GM12873 (cell line): ENCODE measurements around the gene SMIM5.

Source experiments
- TF ChIP-seq, protein P1 (sequence below): IDR thresholded peaks from 2 replicates; pipeline ENCODE4 v1.5.1; 2012; ENCODE audit warnings: low read depth, mild to moderate bottlenecking, moderate library complexity, low read length, control low read depth; ENCODE audit not compliant: insufficient read depth; ENCODE audit errors: missing control alignments

The SMIM5 gene

GRCh38 chr17:75681289-75681688, 48.1 kb downstream of the SMIM5 start:
- TF ChIP-seq, protein P1, sequence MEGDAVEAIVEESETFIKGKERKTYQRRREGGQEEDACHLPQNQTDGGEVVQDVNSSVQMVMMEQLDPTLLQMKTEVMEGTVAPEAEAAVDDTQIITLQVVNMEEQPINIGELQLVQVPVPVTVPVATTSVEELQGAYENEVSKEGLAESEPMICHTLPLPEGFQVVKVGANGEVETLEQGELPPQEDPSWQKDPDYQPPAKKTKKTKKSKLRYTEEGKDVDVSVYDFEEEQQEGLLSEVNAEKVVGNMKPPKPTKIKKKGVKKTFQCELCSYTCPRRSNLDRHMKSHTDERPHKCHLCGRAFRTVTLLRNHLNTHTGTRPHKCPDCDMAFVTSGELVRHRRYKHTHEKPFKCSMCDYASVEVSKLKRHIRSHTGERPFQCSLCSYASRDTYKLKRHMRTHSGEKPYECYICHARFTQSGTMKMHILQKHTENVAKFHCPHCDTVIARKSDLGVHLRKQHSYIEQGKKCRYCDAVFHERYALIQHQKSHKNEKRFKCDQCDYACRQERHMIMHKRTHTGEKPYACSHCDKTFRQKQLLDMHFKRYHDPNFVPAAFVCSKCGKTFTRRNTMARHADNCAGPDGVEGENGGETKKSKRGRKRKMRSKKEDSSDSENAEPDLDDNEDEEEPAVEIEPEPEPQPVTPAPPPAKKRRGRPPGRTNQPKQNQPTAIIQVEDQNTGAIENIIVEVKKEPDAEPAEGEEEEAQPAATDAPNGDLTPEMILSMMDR = no peak

GRCh38 chr17:75683583-75683982, 50.3 kb downstream of the SMIM5 start:
- TF ChIP-seq, protein P1 = no peak

DNA sequence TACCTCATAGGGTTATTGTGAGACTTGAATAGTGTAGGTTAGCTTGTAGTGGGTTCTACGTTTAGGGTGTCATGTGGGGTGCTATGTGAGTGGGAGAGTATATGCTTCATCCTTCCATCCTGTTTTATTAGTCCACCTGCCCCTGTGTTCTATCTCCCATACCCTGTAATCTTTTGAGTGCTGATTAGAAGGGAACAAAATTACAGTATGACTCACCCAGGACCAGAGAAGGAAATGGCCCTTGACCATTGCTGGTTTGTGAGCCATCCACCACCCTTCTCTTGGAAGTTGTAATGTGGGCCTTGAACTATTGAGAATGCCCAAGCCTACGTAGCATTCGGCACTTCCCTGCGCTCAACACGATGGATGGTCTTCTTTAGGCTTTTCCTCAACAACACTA, 51.0 kb downstream of the SMIM5 start:
- TF ChIP-seq, protein P1 = no peak

GRCh38 chr17:75684924-75685323, 51.7 kb downstream of the SMIM5 start:
- TF ChIP-seq, protein P1 = no peak

DNA sequence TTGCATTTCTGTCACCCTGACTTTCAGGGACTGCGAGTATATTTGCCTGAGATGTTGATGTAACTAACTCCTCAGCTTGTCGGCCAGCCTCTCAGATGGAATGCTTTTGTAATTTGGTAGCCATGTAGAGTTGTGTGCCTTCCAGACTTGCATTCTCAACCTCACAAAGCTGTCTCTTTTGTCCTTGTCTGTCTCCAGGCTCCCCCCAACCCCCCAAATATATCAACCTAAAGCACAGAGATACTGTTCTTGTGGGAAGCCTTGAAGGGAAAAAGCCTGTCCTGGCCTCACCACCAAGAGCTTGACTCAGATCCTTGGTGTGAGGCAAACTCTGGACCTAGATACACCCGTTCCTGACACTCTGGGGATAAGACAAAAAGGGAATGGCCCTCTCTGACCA, 52.3 kb downstream of the SMIM5 start:
- TF ChIP-seq, protein P1 = no peak

- TF ChIP-seq, protein P1 = no peak
These were observed 55.1 kb downstream of the SMIM5 start for GRCh38 chr17:75688209-75688825.

DNA sequence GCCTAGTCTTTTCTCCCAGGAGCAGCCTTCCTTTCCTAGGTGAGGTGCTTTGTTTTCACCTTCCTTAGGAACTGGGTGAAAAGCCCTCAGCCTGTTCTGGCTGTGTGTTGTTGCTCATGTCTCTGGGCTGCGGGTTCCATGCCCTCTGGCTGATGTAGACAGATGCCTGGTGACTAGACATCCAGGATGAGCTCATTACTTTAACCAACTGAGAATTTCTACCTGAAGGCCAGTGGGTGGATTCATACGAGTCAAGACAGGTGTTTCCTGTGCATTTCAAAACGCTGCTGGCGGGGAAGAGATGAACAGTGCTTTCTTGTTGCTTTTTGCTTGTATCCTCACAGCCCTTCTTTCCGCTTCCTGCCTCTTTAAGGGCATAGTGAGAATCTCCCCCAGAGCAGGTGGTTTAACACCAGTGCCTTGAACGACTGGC, 56.2 kb downstream of the SMIM5 start:
- TF ChIP-seq, protein P1 = no peak
